Left lung (tissue), 10 donors: ENCODE data around the gene RTTN. TPM values are rescaled to one million over a fixed set of nuclear protein-coding genes. Genes with fewer than 3 reads are reported as not detected.

ENCODE experiments used
- ATAC-seq: fragments of 200-7000 bp; cut with Tn5 transposase; one replicate; pipeline ENCODE4 v1.9.1; 2020; ENCODE audit warnings: moderate library complexity
- DNase-seq, 4 donors: peaks; one replicate each; pipeline ENCODE4 v3.0.0-alpha.2; 2013 to 2020
- H3K27ac ChIP-seq, 2 donors: fragments of 200-600 bp; sonication (generic) in 1 of 2; one replicate each; pipeline versions ENCODE4 v1.5.0 to v1.8.0; 2020 to 2021
- H3K27me3 ChIP-seq, 2 donors: fragments of 200-600 bp; sonication (generic) in 1 of 2; one replicate each; pipeline versions ENCODE4 v1.5.0 to v1.8.0; 2020 to 2021
- H3K36me3 ChIP-seq, 2 donors: fragments of 200-600 bp; sonication (generic) in 1 of 2; one replicate each; pipeline versions ENCODE4 v1.5.0 to v1.8.0; 2020 to 2021
- H3K4me1 ChIP-seq, 2 donors: fragments of 200-600 bp; one replicate each; pipeline ENCODE4 v1.8.0; 2021
- H3K4me3 ChIP-seq, 2 donors: fragments of 200-600 bp; sonication (generic) in 1 of 2; one replicate each; pipeline versions ENCODE4 v1.5.0 to v1.8.0; 2020 to 2021; ENCODE audit warnings: mild to moderate bottlenecking in 1 of 2
- H3K9me3 ChIP-seq, 2 donors: fragments of 200-600 bp; sonication (generic) in 1 of 2; one replicate each; pipeline versions ENCODE4 v1.5.0 to v1.8.0; 2020 to 2021
- CTCF ChIP-seq, 2 donors: fragments of 200-600 bp; sonication (generic) in 1 of 2; IDR thresholded peaks; one replicate each; pipeline versions ENCODE4 v1.5.0 to v1.8.0; 2021; ENCODE audit warnings: antibody characterized with exemption in 2 of 2
- intact Hi-C, 2 donors: fragments of 100-400 bp; cut with DNase I; formaldehyde crosslinking; loops; one replicate each; pipeline versions ENCODE4 v1.11.2 to v1.14.2; 2022
- polyA plus RNA-seq, 6 donors: library from polyadenylated mRNA; unstranded; fragments of 120-200 nt; gene quantifications; one replicate each; pipeline ENCODE4 v1.2.1, GENCODE V29; 2013; ENCODE audit not compliant: insufficient read length in 6 of 6
- total RNA-seq, 2 donors: library from RNA; stranded (reverse); fragmentation: NEBNext Ultra II Directional; extraction: Animal tissue kit (Norgen Biotek cat#: 25700); gene quantifications; one replicate each; pipeline ENCODE4 v1.2.1, GENCODE V29; 2021
- donor health status: DM: no; HTN: yes; CAD: no.
- donor health status: DM: no; HTN: no; CAD: no.

RTTN gene
- total and polyA plus RNA-seq, 8 donors: 9.8 to 25.4 (median 21.1) TPM

GRCh38 chr18:70158992-70159717 lies 46.3 kb downstream of the RTTN start:
- Histone ChIP-seq H3K9me3 (peaks cover 0 to 2% of the 10 kb centered on the region in 2 donors), H3K36me3 (peaks cover 0 to 16% of the 10 kb centered on the region in 2 donors), H3K4me1 (no peaks in the 10 kb centered on the region), H3K27me3 (no peaks in the 10 kb centered on the region), H3K4me3 (no peak overlapping the region), H3K27ac (no peak overlapping the region)
- TF ChIP-seq CTCF (IDR thresholded peaks at IDR 0.05): no peak
- no peak for DNase-seq
- no peak for ATAC-seq
- intact Hi-C loops: no loop called here

GRCh38 chr18:70156886-70157285 lies 48.6 kb downstream of the RTTN start:
- no peaks in the 10 kb centered on the region for H3K4me1 ChIP-seq
- no peak for ATAC-seq
- DNase-seq: peak in 1 of 4 donors; percentile 31
- intact Hi-C loops: no loop called here
- H3K27ac ChIP-seq: no peak overlapping the region
- no peak overlapping the region for H3K4me3 ChIP-seq
- H3K9me3 ChIP-seq: peaks cover 0 to 2% of the 10 kb centered on the region in 2 donors
- H3K27me3 ChIP-seq: no peaks in the 10 kb centered on the region
- TF ChIP-seq CTCF (IDR thresholded peaks at IDR 0.05): no peak
- peaks cover 0 to 10% of the 10 kb centered on the region in 2 donors for H3K36me3 ChIP-seq

GRCh38 chr18:70154591-70155194 lies 50.8 kb downstream of the RTTN start:
- Histone ChIP-seq H3K27ac (no peak overlapping the region), H3K36me3 (peaks cover 0 to 8% of the 10 kb centered on the region in 2 donors), H3K4me3 (no peak overlapping the region), H3K27me3 (no peaks in the 10 kb centered on the region), H3K9me3 (no peaks in the 10 kb centered on the region), H3K4me1 (no peaks in the 10 kb centered on the region)
- ATAC-seq (no peak), DNase-seq (no peak)
- intact Hi-C loops: no loop called here
- no peak for TF ChIP-seq CTCF (IDR thresholded peaks at IDR 0.05)

- intact Hi-C loops: no loop called here
- H3K4me1 ChIP-seq: no peaks in the 10 kb centered on the region
- H3K4me3 ChIP-seq: no peak overlapping the region
- ATAC-seq (no peak), DNase-seq (no peak)
- TF ChIP-seq CTCF (IDR thresholded peaks at IDR 0.05): no peak
- no peaks in the 10 kb centered on the region for H3K27me3 ChIP-seq
- no peaks in the 10 kb centered on the region for H3K9me3 ChIP-seq
- no peak overlapping the region for H3K27ac ChIP-seq
- peaks cover 0 to 32% of the 10 kb centered on the region in 2 donors for H3K36me3 ChIP-seq
Observed at GRCh38 chr18:70151614-70152013, 53.9 kb downstream of the RTTN start.

GRCh38 chr18:70149616-70150301 lies 55.7 kb downstream of the RTTN start:
- ATAC-seq (no peak), DNase-seq (no peak)
- TF ChIP-seq CTCF (IDR thresholded peaks at IDR 0.05): no peak
- Histone ChIP-seq H3K9me3 (no peaks in the 10 kb centered on the region), H3K36me3 (peaks cover 0 to 43% of the 10 kb centered on the region in 2 donors), H3K27ac (no peak overlapping the region), H3K4me3 (no peak overlapping the region), H3K27me3 (no peaks in the 10 kb centered on the region), H3K4me1 (no peaks in the 10 kb centered on the region)
- intact Hi-C loops: no loop called here
